Breast epithelium (tissue), 4 donors: ENCODE data around the gene SSTR1. TPM values are rescaled to one million over a fixed set of nuclear protein-coding genes. Genes with fewer than 3 reads are reported as not detected.
A peak's percentile ranks its signal among the peaks of the same experiment; 100 is the strongest.

Experiments used
- DNase-seq, 2 donors: peaks; one replicate each; pipeline ENCODE4 v3.0.0-alpha.2; 2019; ENCODE audit warnings: low spot score in 2 of 2
- H3K27ac ChIP-seq, 2 donors: fragments of 200-600 bp; sonication (generic) in 1 of 2; one replicate each; pipeline ENCODE4 v1.5.1; 2016 to 2019; ENCODE audit warnings: mild to moderate bottlenecking in 1 of 2
- H3K27me3 ChIP-seq, 2 donors: fragments of 200-600 bp; sonication (generic) in 1 of 2; one replicate each; pipeline versions ENCODE4 v1.5.1 to v1.6.0; 2017 to 2019; ENCODE audit warnings: control low read depth in 1 of 2, mild to moderate bottlenecking in 1 of 2
- H3K36me3 ChIP-seq: fragments of 200-600 bp; one replicate; pipeline ENCODE4 v1.5.1; 2019
- H3K4me1 ChIP-seq, 2 donors: fragments of 200-600 bp; sonication (generic); one replicate each; pipeline ENCODE4 v1.5.1; 2016 to 2019; ENCODE audit warnings: control low read depth in 1 of 2
- H3K4me3 ChIP-seq, 3 donors: fragments of 200-600 bp; sonication (generic); 1 replicate in 2 of 3; 2 replicates in 1 of 3; pipeline ENCODE4 v1.5.1; 2016 to 2019; ENCODE audit warnings: mild to moderate bottlenecking in 3 of 3, moderate library complexity in 2 of 3
- H3K9me3 ChIP-seq, 2 donors: fragments of 200-600 bp; sonication (generic) in 1 of 2; one replicate each; pipeline ENCODE4 v1.5.1; 2016 to 2019; ENCODE audit warnings: control low read depth in 1 of 2
- CTCF ChIP-seq, 3 donors: fragments of 450-650 bp; IDR thresholded peaks; one replicate each; pipeline ENCODE4 v1.5.1; 2016 to 2017; ENCODE audit warnings: antibody characterized with exemption in 3 of 3, mild to moderate bottlenecking in 3 of 3, moderate library complexity in 3 of 3
- POLR2A ChIP-seq: fragments of 450-650 bp; IDR thresholded peaks from one replicate; pipeline ENCODE4 v1.6.1; 2016; ENCODE audit warnings: antibody characterized with exemption, mild to moderate bottlenecking, moderate library complexity
- POLR2AphosphoS5 ChIP-seq, 3 donors: sonication (generic); formaldehyde crosslinking; IDR thresholded peaks; one replicate each; pipeline ENCODE4 v1.6.1; 2017; ENCODE audit warnings: antibody characterized with exemption in 3 of 3
- intact Hi-C: fragments of 100-400 bp; cut with DNase I; formaldehyde crosslinking; loops from one replicate; pipeline ENCODE4 v1.15.1; 2023; ENCODE audit warnings: low total_unique reads
- total RNA-seq, 3 donors: library from RNA; depleted of rRNA; stranded (reverse); fragments of >200 nt; gene quantifications; one replicate each; pipeline ENCODE4 v1.1.0, GENCODE V29; 2016

The SSTR1 gene
- total RNA-seq, 3 donors from 2014 or later = 0.16 to 0.33 (median 0.29) TPM

GRCh38 chr14:38210587-38211216 is 3.0 kb downstream of the SSTR1 start:
- no peak for DNase-seq
- Histone ChIP-seq H3K36me3 (no peaks in the 10 kb centered on the region), H3K9me3 (no peaks in the 10 kb centered on the region), H3K4me1 (no peaks in the 10 kb centered on the region), H3K4me3 (peak overlapping the region; percentile 36 to 67 (median 44)), H3K27me3 (peaks cover 0 to 47% of the 10 kb centered on the region in 2 donors), H3K27ac (no peak overlapping the region)
- TF ChIP-seq POLR2AphosphoS5 (IDR thresholded peaks at IDR 0.05) = no peak
- TF ChIP-seq CTCF (IDR thresholded peaks at IDR 0.05) = no peak
- TF ChIP-seq POLR2A = no peak
- intact Hi-C loops = no loop called here

- Histone ChIP-seq H3K27ac (no peak overlapping the region), H3K4me3 (peak overlapping the region; percentile 36 to 67 (median 44)), H3K4me1 (no peaks in the 10 kb centered on the region), H3K9me3 (no peaks in the 10 kb centered on the region), H3K27me3 (peaks cover 0 to 47% of the 10 kb centered on the region in 2 donors), H3K36me3 (no peaks in the 10 kb centered on the region)
- intact Hi-C loops = no loop called here
- no peak for DNase-seq
- no peak for TF ChIP-seq POLR2AphosphoS5 (IDR thresholded peaks at IDR 0.05)
- no peak for TF ChIP-seq POLR2A
- TF ChIP-seq CTCF (IDR thresholded peaks at IDR 0.05) = no peak
Observed at GRCh38 chr14:38211255-38211735, 3.6 kb downstream of the SSTR1 start.

GRCh38 chr14:38212111-38212510 is 4.4 kb downstream of the SSTR1 start:
- no peaks in the 10 kb centered on the region for H3K36me3 ChIP-seq
- H3K27ac ChIP-seq = no peak overlapping the region
- peaks cover 0 to 47% of the 10 kb centered on the region in 2 donors for H3K27me3 ChIP-seq
- H3K4me3 ChIP-seq = no peak overlapping the region
- H3K9me3 ChIP-seq = no peaks in the 10 kb centered on the region
- TF ChIP-seq POLR2AphosphoS5 (IDR thresholded peaks at IDR 0.05) = no peak
- TF ChIP-seq POLR2A = no peak
- intact Hi-C loops = no loop called here
- no peak for DNase-seq
- H3K4me1 ChIP-seq = no peaks in the 10 kb centered on the region

- TF ChIP-seq POLR2A (no peak), POLR2AphosphoS5 (IDR thresholded peaks at IDR 0.05) (no peak), CTCF (IDR thresholded peaks at IDR 0.05) (no peak)
- DNase-seq = no peak
- Histone ChIP-seq H3K4me3 (no peak overlapping the region), H3K27ac (no peak overlapping the region), H3K27me3 (peaks cover 0 to 45% of the 10 kb centered on the region in 2 donors), H3K4me1 (no peaks in the 10 kb centered on the region), H3K36me3 (no peaks in the 10 kb centered on the region), H3K9me3 (no peaks in the 10 kb centered on the region)
- intact Hi-C loops = no loop called here
Observed at GRCh38 chr14:38213001-38213400, 5.3 kb downstream of the SSTR1 start.

- Histone ChIP-seq H3K4me1 (no peaks in the 10 kb centered on the region), H3K9me3 (no peaks in the 10 kb centered on the region), H3K27me3 (no peaks in the 10 kb centered on the region), H3K27ac (no peak overlapping the region), H3K36me3 (no peaks in the 10 kb centered on the region), H3K4me3 (no peak overlapping the region)
- DNase-seq = no peak
- no peak for TF ChIP-seq POLR2A
- TF ChIP-seq POLR2AphosphoS5 (IDR thresholded peaks at IDR 0.05) = no peak
- TF ChIP-seq CTCF (IDR thresholded peaks at IDR 0.05) = no peak
- intact Hi-C loops = no loop called here
Observed at GRCh38 chr14:38217553-38217952, 9.8 kb downstream of the SSTR1 start.
